ENCODE measurements around the gene ARHGAP36. TPM values are rescaled to one million over a fixed set of nuclear protein-coding genes. Genes with fewer than 3 reads are reported as not detected.

ARHGAP36 gene
- total RNA-seq, 2 experiments from 2014 or later, result not detected

DNA sequence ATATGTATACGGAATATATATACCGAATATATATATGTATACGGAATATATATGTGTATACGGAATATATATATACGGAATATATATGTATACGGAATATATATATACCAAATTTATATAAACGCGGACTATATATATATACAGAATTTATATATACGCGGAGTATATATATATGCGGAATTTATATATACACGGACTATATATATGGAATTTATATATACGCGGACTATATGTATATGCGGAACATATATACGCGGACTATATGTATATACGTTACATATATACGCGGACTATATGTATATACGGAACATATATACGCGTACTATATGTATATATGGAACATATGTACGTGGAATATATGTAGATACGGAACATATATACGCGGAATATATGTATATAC, 78.6 kb downstream of the ARHGAP36 start:
- Mint-ChIP-seq H3K36me3 (no peaks in the 10 kb centered on the region), H3K4me3 (no peak overlapping the region), H3K4me1 (no peaks in the 10 kb centered on the region), H3K9me3 (no peaks in the 10 kb centered on the region), H3K27ac (no peak overlapping the region), H3K27me3 (peaks cover 3% of the 10 kb centered on the region)
- ATAC-seq (ENCODE audit: low read depth) (no peak), DNase-seq (no peak)
- POLR2A ChIA-PET, result no interaction called here

DNA sequence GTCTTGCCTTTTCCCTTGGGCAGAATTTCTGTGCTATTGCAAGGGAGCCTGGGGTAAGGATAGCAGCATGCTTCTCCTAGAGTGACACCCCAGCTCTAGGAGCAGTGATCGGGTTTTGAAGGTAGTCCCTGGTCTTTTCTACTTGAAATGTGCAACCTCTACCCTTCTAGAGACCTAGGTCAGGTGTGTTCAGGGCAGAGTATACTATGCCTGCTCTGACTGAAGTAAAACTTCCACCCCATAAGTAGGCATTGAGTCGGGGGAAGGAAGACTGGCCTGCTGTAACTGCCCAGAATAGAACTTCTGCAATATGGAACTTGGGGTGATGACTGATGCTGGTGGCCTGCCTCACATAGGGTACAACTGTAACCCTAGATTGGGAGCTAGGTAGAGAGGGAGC, 80.9 kb downstream of the ARHGAP36 start:
- no peak for ATAC-seq (ENCODE audit: low read depth)
- H3K27me3 Mint-ChIP-seq, result peaks cover 3% of the 10 kb centered on the region
- no peaks in the 10 kb centered on the region for H3K36me3 Mint-ChIP-seq
- H3K4me1 Mint-ChIP-seq, result no peaks in the 10 kb centered on the region
- no peak overlapping the region for H3K4me3 Mint-ChIP-seq
- DNase-seq, result no peak
- POLR2A ChIA-PET, result no interaction called here
- H3K9me3 Mint-ChIP-seq, result no peaks in the 10 kb centered on the region
- H3K27ac Mint-ChIP-seq, result no peak overlapping the region

Other genes starting within 250 kb of the ARHGAP36 start
- gene ENOX2, start 155.1 kb upstream of the ARHGAP36 start, total RNA-seq, result 10 to 100 TPM; 11.4 to 13.1 TPM
- not detected for gene IGSF1, start 231.0 kb downstream of the ARHGAP36 start, total RNA-seq